Heart right ventricle (tissue), 16 donors: Measurements from ENCODE around the gene NTRK2. TPM values are rescaled to one million over a fixed set of nuclear protein-coding genes. Genes with fewer than 3 reads are reported as not detected.

Experiments
- ATAC-seq, 8 donors: fragments of 200-7000 bp; cut with Tn5 transposase; one replicate each; pipeline ENCODE4 v1.9.1; 2020; ENCODE audit warnings: mild to moderate bottlenecking in 8 of 8, moderate library complexity in 8 of 8, moderate number of reproducible peaks in 1 of 8
- DNase-seq, 2 donors: peaks; one replicate each; pipeline ENCODE4 v3.0.0-alpha.2; 2020
- H3K27ac ChIP-seq, 10 donors: fragments of 200-600 bp; sonication (generic) in 2 of 10; one replicate each; pipeline versions ENCODE4 v1.5.0 to v1.8.0; 2020 to 2022; ENCODE audit warnings: mild to moderate bottlenecking in 3 of 10
- H3K27me3 ChIP-seq, 7 donors: fragments of 200-600 bp; one replicate each; pipeline ENCODE4 v1.8.0; 2021 to 2022; ENCODE audit warnings: mild to moderate bottlenecking in 2 of 7
- H3K36me3 ChIP-seq, 9 donors: fragments of 200-600 bp; sonication (generic) in 1 of 9; one replicate each; pipeline versions ENCODE4 v1.5.0 to v1.8.0; 2020 to 2022; ENCODE audit warnings: mild to moderate bottlenecking in 2 of 9
- H3K4me1 ChIP-seq, 9 donors: fragments of 200-600 bp; sonication (generic) in 1 of 9; one replicate each; pipeline versions ENCODE4 v1.5.0 to v1.8.0; 2020 to 2022; ENCODE audit warnings: mild to moderate bottlenecking in 4 of 9
- H3K4me3 ChIP-seq, 10 donors: fragments of 200-600 bp; sonication (generic) in 2 of 10; one replicate each; pipeline versions ENCODE4 v1.5.0 to v1.8.0; 2020 to 2022; ENCODE audit warnings: mild to moderate bottlenecking in 7 of 10, moderate library complexity in 2 of 10
- H3K9me3 ChIP-seq, 11 donors: fragments of 200-600 bp in 10 of 11; sonication (generic) in 2 of 11; one replicate each; pipeline versions ENCODE4 v1.5.0 to v1.8.0; 2013 to 2022; ENCODE audit warnings: mild to moderate bottlenecking in 2 of 11, control low read depth in 1 of 11, moderate library complexity in 1 of 11
- WGBS, 2 donors: extraction: QIAGEN DNeasy Blood & Tissue Kit; methylation state at CpG; one replicate each; pipeline ENCODE4 v1.1.7; 2013; ENCODE audit warnings: inconsistent platforms in 1 of 2; 5-methylcytosine and 5-hydroxymethylcytosine counted together
- intact Hi-C, 10 donors: fragments of 100-400 bp; cut with DNase I; formaldehyde crosslinking; loops; one replicate each; pipeline versions ENCODE4 v1.11.1 to v1.14.2; 2022
- polyA plus RNA-seq, 2 donors: library from polyadenylated mRNA; stranded (reverse); fragments of 200-250 nt; gene quantifications; one replicate each; pipeline ENCODE4 v1.2.3, GENCODE V29; 2013
- total RNA-seq, 10 donors: library from RNA; stranded (reverse); fragmentation: NEBNext Ultra II Directional in 3 of 10; extraction: Animal tissue kit (Norgen Biotek cat#: 25700) in 3 of 10; gene quantifications; one replicate each; pipeline versions ENCODE4 v1.2.1 to v1.2.4, GENCODE V29; 2021 to 2023
- TF ChIP-seq, protein P1 (sequence below), 9 donors: fragments of 200-600 bp; sonication (generic) in 2 of 9; IDR thresholded peaks; one replicate each; pipeline versions ENCODE4 v1.5.0 to v1.8.0; 2021 to 2022; ENCODE audit warnings: antibody characterized with exemption in 9 of 9, mild to moderate bottlenecking in 5 of 9, moderate library complexity in 1 of 9
- donor health status: Arrhythmogenic right ventricular cardiomyopathy.
- donor health status: ischemic (EF 13 %, LVEDD 7.1; RV severe dilation, severe dysfunction).
- donor health status: healthy with polysubstance abuse.
- donor health status: DM: no; HTN: yes; CAD: no.
- donor health status: DM: no; HTN: no; CAD: no.
- donor health status: ischemic (EF 25% LVEDD 6.9; RV normal size, moderate dysfunction).
- donor health status: ischemic (EF 25% LVEDD 5.7; RV mildly dilated, moderate dysfunction).
- donor health status: healthy.
- donor health status: DM: yes; HTN: yes; CAD: no.
- donor health status: Ischemic cardiomyopathy.
- donor health status: ischemic (EF 35%, LVEDD 5.7; RV mildly dilated, moderate dysfunction).
- donor health status: nonischemic (EF 11% LVEDD 7.7; RV severe dilation, severe dysfunction).
- donor health status: DM: yes; HTN: yes; CAD: no.
- donor health status: PGD.
- donor health status: ischemic (EF 29% LVEDD 5.4; RV normal size, mild dysfunction).
- donor health status: nonischemic (EF 23%, LVEDD 6.1; RV moderate dilation, normal function).

NTRK2 gene
- total and polyA plus RNA-seq, 12 donors: 1.8 to 7.7 (median 3.0) TPM

DNA sequence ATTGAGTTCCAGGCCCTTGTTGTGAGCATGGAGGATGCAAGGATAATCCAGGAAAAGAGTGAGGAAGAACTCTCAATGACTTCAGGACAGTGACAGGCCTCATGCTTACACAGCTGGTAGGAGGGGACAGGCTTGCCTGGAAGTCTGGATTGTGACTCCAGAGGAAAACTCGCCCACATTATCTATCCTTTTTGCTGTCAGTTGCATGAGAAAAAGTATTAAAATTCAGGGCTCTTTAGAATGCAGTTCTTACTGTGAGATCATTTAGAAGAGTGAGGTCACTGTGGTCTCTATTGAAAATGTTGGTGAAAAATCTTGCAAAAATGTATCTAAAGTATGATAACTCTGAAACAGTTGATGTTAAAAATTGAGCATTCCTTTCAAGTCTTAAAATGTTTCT is 30.5 kb downstream of the NTRK2 start:
- H3K36me3 ChIP-seq: no peaks in the 10 kb centered on the region
- H3K27ac ChIP-seq: no peak overlapping the region
- 55 to 57% methylated on average over 1 of the region's 1 CpG for WGBS, 2 donors
- ATAC-seq: peak in 1 of 8 donors; percentile 28
- no peak overlapping the region for H3K4me3 ChIP-seq
- peaks cover 0 to 8% (median 0%) of the 10 kb centered on the region in 9 donors for H3K4me1 ChIP-seq
- TF ChIP-seq, protein P1, sequence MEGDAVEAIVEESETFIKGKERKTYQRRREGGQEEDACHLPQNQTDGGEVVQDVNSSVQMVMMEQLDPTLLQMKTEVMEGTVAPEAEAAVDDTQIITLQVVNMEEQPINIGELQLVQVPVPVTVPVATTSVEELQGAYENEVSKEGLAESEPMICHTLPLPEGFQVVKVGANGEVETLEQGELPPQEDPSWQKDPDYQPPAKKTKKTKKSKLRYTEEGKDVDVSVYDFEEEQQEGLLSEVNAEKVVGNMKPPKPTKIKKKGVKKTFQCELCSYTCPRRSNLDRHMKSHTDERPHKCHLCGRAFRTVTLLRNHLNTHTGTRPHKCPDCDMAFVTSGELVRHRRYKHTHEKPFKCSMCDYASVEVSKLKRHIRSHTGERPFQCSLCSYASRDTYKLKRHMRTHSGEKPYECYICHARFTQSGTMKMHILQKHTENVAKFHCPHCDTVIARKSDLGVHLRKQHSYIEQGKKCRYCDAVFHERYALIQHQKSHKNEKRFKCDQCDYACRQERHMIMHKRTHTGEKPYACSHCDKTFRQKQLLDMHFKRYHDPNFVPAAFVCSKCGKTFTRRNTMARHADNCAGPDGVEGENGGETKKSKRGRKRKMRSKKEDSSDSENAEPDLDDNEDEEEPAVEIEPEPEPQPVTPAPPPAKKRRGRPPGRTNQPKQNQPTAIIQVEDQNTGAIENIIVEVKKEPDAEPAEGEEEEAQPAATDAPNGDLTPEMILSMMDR (IDR thresholded peaks at IDR 0.05): no peak
- no peaks in the 10 kb centered on the region for H3K9me3 ChIP-seq
- DNase-seq: no peak
- intact Hi-C loops: loop anchor here in 9 of 10 donors (2.0 to 10.0 kb wide), 8 partner anchors 252 to 565 kb away; no protein-coding TSS in a partner anchor
- peaks cover 0 to 4% (median 0%) of the 10 kb centered on the region in 7 donors for H3K27me3 ChIP-seq

DNA sequence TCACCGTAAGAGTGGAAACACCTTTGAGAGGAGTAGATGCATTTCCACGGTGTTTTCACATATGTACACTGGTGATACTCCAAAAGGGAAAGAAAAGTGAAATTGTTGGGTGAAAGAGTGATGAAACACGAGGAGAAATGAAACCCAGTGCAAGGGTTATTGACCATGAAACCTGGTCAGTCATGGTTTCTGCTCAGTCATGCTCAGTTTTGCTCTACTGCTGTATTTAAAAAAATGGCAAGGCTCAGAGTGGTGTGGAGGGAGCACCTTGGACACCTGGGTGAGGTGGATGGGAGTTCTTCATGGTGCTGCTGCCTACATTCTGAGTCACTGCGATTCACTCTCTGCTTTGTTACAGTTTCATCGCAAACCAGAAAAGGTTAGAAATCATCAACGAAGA is 32.3 kb downstream of the NTRK2 start:
- intact Hi-C loops: loop anchor here in 1 of 10 donors (5.0 kb wide), 1 partner anchor 260 kb away; no protein-coding TSS in a partner anchor
- Histone ChIP-seq H3K9me3 (no peaks in the 10 kb centered on the region), H3K4me3 (no peak overlapping the region), H3K36me3 (no peaks in the 10 kb centered on the region), H3K27me3 (no peaks in the 10 kb centered on the region), H3K4me1 (peaks cover 0 to 8% (median 0%) of the 10 kb centered on the region in 9 donors), H3K27ac (no peak overlapping the region)
- 89 to 94% methylated on average over 6 of the region's 6 CpGs for WGBS, 2 donors
- DNase-seq (no peak), ATAC-seq (no peak)
- TF ChIP-seq, protein P1 (IDR thresholded peaks at IDR 0.05): no peak

DNA sequence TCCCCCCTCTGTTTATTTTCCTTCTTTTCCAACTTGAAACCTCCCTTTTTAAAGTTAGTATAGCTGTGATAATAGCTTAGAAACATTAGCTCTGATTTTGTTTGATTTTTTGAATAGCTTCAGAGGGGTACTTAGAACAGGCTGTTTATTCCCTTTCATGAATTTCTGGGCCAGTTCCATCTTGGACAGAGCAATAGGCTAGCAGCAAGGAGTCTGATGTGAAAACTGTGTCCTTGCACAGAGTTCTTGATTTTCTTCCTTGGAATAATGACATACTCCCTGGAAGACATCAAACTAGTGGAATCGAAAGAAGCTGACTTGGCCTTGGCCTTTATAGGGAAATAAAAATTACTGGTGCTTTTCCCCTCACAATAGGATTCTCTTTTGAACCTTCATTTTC is 32.9 kb downstream of the NTRK2 start:
- WGBS, 2 donors: 62 to 84% methylated on average over 1 of the region's 1 CpG
- DNase-seq (no peak), ATAC-seq (peak in 2 of 8 donors; percentile 19 to 38)
- H3K4me3 ChIP-seq: no peak overlapping the region
- H3K36me3 ChIP-seq: no peaks in the 10 kb centered on the region
- peaks cover 0 to 8% (median 0%) of the 10 kb centered on the region in 9 donors for H3K4me1 ChIP-seq
- no peak overlapping the region for H3K27ac ChIP-seq
- intact Hi-C loops: loop anchor here in 1 of 10 donors (5.0 kb wide), 1 partner anchor 260 kb away; no protein-coding TSS in a partner anchor
- TF ChIP-seq, protein P1 (IDR thresholded peaks at IDR 0.05): no peak
- no peaks in the 10 kb centered on the region for H3K9me3 ChIP-seq
- no peaks in the 10 kb centered on the region for H3K27me3 ChIP-seq

DNA sequence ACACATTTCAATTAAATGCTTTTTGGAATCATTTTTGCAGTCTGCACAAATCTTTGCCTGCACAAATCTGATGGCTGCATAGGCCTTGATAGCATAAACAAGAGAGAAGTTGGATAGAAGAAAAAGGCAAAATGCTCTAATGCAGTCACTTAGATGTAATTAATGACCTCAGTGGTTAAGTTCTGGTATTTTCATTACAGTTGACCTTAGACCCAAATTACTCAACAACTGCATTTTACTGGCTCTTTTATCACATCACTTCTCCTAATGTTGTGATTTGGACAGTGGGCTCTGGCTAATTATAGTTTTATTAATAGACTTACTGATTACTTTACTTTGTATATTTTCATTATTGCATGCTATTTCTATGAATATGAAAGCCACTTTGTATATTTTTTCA is 34.3 kb downstream of the NTRK2 start:
- H3K4me3 ChIP-seq: no peak overlapping the region
- H3K27ac ChIP-seq: no peak overlapping the region
- intact Hi-C loops: loop anchor here in 1 of 10 donors (5.0 kb wide), 1 partner anchor 259 kb away; no protein-coding TSS in a partner anchor
- peaks cover 0 to 8% (median 0%) of the 10 kb centered on the region in 9 donors for H3K4me1 ChIP-seq
- no peaks in the 10 kb centered on the region for H3K27me3 ChIP-seq
- DNase-seq (no peak), ATAC-seq (no peak)
- no peaks in the 10 kb centered on the region for H3K36me3 ChIP-seq
- TF ChIP-seq, protein P1 (IDR thresholded peaks at IDR 0.05): no peak
- no peaks in the 10 kb centered on the region for H3K9me3 ChIP-seq
